Nephron (organoid): ENCODE results near the gene PDSS2.
A peak's percentile ranks its signal among the peaks of the same experiment; 100 is the strongest.

Source experiments
- H3K27ac Mint-ChIP-seq, 3 experiments: 2 replicates each; pipeline ENCODE4 v1.8.0; 2020; ENCODE audit warnings: mixed read lengths in 3 of 3, mild to moderate bottlenecking in 2 of 3, moderate library complexity in 1 of 3
- H3K27me3 Mint-ChIP-seq: 2 replicates; pipeline ENCODE4 v1.8.0; 2021; ENCODE audit warnings: low read depth, mild to moderate bottlenecking, moderate library complexity, mixed read lengths
- H3K36me3 Mint-ChIP-seq: 2 replicates; pipeline ENCODE4 v1.8.0; 2020; ENCODE audit warnings: low read depth, mixed read lengths
- H3K4me1 Mint-ChIP-seq: 2 replicates; pipeline ENCODE4 v1.8.0; 2020; ENCODE audit warnings: mixed read lengths
- H3K4me3 Mint-ChIP-seq, 3 experiments: 2 replicates each; pipeline ENCODE4 v1.8.0; 2020; ENCODE audit warnings: mild to moderate bottlenecking in 3 of 3, mixed read lengths in 3 of 3, moderate library complexity in 2 of 3
- H3K9me3 Mint-ChIP-seq: 2 replicates; pipeline ENCODE4 v1.8.0; 2020; ENCODE audit warnings: mixed read lengths
- TF ChIP-seq, protein P1 (sequence below), 3 experiments: fragments of 200-600 bp; sonication (generic); IDR thresholded peaks; one replicate each; pipeline ENCODE4 v1.5.0; 2021; ENCODE audit warnings: antibody characterized with exemption in 3 of 3; ENCODE audit not compliant: unreplicated experiment in 3 of 3

Gene PDSS2

DNA sequence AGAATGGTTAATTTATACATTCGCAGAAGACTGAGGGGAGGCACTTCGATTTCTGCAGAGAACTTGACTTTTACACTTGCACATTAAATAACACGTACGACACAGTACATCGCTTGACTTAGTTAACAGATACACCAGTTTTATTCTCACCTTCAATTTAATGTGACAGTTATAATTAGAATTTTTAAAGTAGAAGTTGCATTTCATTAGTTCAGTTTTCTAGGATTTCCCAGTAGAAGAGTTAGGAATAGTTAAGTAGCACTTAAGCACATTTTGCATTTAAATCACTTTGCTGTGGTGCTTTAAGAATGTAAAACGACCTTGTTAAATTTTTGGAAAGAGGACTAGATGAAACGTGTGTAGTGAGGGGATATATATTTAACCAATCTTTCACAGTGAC, 342.4 kb downstream of the PDSS2 start:
- Mint-ChIP-seq H3K9me3 (no peaks in the 10 kb centered on the region), H3K4me1 (peaks cover 20% of the 10 kb centered on the region), H3K4me3 (peak overlapping the region; percentile 90 to 94 (median 94)), H3K36me3 (no peaks in the 10 kb centered on the region), H3K27me3 (peaks cover 22% of the 10 kb centered on the region), H3K27ac (peak overlapping the region; percentile 97 to 99 (median 99))
- TF ChIP-seq, protein P1, sequence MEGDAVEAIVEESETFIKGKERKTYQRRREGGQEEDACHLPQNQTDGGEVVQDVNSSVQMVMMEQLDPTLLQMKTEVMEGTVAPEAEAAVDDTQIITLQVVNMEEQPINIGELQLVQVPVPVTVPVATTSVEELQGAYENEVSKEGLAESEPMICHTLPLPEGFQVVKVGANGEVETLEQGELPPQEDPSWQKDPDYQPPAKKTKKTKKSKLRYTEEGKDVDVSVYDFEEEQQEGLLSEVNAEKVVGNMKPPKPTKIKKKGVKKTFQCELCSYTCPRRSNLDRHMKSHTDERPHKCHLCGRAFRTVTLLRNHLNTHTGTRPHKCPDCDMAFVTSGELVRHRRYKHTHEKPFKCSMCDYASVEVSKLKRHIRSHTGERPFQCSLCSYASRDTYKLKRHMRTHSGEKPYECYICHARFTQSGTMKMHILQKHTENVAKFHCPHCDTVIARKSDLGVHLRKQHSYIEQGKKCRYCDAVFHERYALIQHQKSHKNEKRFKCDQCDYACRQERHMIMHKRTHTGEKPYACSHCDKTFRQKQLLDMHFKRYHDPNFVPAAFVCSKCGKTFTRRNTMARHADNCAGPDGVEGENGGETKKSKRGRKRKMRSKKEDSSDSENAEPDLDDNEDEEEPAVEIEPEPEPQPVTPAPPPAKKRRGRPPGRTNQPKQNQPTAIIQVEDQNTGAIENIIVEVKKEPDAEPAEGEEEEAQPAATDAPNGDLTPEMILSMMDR (IDR thresholded peaks at IDR 0.05; ENCODE audit: unreplicated experiment in 3 of 3), result no peak

DNA sequence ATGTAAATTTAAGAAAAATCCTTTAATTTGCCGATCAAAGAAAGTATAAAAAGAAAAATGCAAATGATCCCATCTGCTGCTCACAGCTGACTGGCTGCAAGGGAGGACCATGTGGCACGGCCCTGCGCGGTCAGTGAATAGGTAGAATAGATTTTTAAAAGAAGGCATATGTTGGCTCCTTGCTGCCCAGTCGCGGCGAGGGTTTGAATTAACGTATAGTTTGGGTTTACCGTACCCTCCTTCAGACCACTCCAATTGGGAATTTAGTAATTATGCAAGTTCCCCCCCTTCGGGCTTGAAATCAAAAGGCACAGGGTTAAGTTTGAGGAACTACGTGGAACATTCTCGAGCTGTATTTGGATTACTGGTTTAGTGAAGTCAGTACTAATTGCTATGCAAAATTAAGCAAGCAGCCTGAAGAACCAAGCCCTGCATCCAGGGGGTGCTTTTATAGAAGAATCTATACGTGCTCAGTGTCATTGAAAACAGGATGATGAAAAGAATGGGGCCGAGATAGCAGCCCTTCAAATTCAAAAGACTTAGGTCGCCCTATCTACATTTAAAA, 343.0 kb downstream of the PDSS2 start:
- peak overlapping the region; percentile 97 to 99 (median 99) for H3K27ac Mint-ChIP-seq
- TF ChIP-seq, protein P1 (IDR thresholded peaks at IDR 0.05; ENCODE audit: unreplicated experiment in 3 of 3), result peak in 1 of 3 experiments; percentile 28

DNA sequence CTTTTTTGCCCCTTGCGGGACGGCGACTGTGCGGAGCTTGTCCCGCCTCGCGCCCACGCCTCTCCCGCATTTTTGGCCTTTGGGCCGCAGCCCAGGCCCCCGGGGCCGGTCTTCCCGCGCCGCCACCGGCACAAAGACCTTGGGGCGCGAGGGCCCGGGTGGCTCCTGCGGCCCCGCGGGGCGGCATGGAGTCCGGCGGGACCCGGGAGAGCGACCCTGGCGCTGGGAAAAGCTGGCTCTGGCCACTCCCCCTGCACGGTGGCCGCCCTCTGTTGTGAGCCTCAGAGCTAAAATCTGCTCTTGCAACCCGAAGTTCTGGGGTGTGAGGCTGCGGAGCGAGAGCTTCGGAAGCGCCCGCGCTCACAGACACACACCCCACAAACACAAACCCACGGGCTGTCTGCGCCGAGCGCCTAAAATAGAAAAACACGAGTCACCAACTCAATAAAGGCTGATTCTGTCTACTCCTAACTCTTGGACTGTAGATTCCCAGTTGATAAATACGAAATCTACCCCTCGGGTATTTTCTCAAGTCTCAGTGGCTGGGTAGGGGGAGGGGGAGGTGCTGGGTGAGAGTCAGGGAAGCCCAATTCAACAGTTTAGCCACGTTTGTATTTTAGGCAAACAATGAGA, 343.6 kb downstream of the PDSS2 start:
- Mint-ChIP-seq H3K27me3 (peaks cover 20% of the 10 kb centered on the region), H3K9me3 (no peaks in the 10 kb centered on the region), H3K4me1 (peaks cover 20% of the 10 kb centered on the region), H3K4me3 (peak overlapping the region; percentile 90 to 94 (median 94)), H3K36me3 (no peaks in the 10 kb centered on the region), H3K27ac (peak overlapping the region; percentile 97 to 99 (median 99))
- TF ChIP-seq, protein P1 (IDR thresholded peaks at IDR 0.05; ENCODE audit: unreplicated experiment in 3 of 3), result no peak

More for the DNA sequence above, 343.0 kb downstream of the PDSS2 start:
- H3K4me1 Mint-ChIP-seq, result peaks cover 20% of the 10 kb centered on the region
- no peaks in the 10 kb centered on the region for H3K9me3 Mint-ChIP-seq
- H3K36me3 Mint-ChIP-seq, result no peaks in the 10 kb centered on the region
- peak overlapping the region; percentile 90 to 94 (median 94) for H3K4me3 Mint-ChIP-seq
- H3K27me3 Mint-ChIP-seq, result peaks cover 20% of the 10 kb centered on the region

DNA sequence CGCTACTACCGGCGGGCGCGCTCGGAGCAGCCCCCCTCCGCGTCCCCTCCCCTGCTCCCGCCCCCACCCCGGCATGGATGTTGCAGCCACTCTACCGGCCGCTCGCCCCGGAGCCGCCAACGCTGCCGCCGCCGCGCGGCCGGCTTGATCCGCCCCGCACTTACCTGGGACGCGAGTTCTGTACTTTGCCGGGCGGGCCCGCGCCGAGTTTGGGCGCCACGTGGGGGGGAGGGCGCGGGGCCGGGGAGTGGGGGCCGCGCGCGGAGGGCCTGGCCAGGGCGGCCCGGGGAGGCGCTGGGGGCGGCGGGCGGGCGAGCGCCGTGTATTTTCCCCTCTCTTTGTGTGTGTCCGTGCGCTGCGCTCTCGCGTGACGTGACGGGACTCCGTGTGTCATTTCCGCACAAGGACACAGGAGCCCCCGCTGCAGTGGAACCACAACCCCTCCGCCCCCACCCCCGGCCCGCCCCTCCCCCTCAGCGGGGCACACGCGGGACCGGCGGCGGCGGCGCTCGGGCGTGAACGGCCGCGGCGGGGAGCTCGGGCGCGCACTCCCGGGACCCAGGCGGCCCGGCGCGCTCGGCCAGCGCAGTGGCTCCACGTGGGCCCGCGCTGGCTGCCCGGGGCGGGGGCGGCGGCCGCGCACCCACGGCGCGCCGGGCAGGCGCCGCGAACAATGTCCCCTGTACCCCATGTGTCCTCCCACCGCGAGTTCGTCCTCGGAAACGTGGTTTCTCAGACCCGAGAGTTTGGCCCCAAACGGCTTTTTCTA, 344.3 kb downstream of the PDSS2 start, which contains the start of gene BEND3:
BEND3 (minus strand) TSS at position 590 of the 769 bp plus-strand sequence. CDS start 16,230 bp downstream, outside the sequence.
- H3K9me3 Mint-ChIP-seq, result no peaks in the 10 kb centered on the region
- H3K36me3 Mint-ChIP-seq, result peaks cover 3% of the 10 kb centered on the region
- peaks cover 23% of the 10 kb centered on the region for H3K4me1 Mint-ChIP-seq
- TF ChIP-seq, protein P1 (IDR thresholded peaks at IDR 0.05; ENCODE audit: unreplicated experiment in 3 of 3), result no peak
- H3K27me3 Mint-ChIP-seq, result peaks cover 20% of the 10 kb centered on the region
- H3K27ac Mint-ChIP-seq, result peak within 1 kb of the TSS; percentile 97 to 99 (median 99)
- H3K4me3 Mint-ChIP-seq, result peak within 1 kb of the TSS; percentile 90 to 94 (median 94)

DNA sequence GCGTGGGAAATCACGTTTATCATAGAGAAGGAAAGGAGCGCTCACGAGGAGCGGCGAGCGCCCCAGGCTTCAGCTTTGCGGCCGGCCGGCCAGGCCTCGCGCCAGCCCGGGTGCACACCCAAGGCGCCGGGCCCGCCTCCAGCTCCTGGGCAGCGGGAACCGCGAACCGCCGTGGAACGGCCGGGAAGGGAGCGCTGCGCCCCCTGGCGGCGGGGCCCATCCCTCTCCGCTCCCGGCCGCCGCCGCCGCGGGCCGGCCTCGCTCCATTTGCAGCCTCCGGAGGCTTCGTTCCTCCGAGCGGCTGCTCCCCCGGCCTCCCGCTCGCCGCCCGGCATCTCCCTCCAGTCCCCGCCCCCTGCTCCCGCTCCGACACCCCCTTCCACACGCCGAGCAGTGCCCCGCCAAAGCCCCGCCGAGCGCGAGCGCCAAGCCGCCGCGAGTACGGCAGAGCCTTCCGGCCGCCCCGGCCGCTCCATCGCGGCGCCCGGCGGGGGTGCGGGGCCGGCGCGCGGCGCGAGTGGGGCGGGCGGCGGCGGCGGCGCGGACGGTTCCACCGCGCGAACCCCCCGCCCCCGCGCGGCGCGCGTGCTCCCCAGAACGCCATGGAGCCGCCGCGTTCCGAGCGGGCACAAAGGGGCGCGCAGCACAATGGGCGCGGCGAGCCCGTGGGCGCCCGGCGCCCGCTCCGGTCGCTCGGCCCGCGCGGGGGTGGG, 345.0 kb downstream of the PDSS2 start:
- Mint-ChIP-seq H3K27me3 (peaks cover 20% of the 10 kb centered on the region), H3K4me3 (peak overlapping the region; percentile 91 to 94 (median 94)), H3K4me1 (peaks cover 25% of the 10 kb centered on the region), H3K9me3 (no peaks in the 10 kb centered on the region), H3K36me3 (peaks cover 4% of the 10 kb centered on the region), H3K27ac (peak overlapping the region; percentile 78 to 98 (median 95))
- TF ChIP-seq, protein P1 (IDR thresholded peaks at IDR 0.05; ENCODE audit: unreplicated experiment in 3 of 3), result peak; percentile 89 to 93 (median 92)
